PFSK-1 (cell line): ENCODE measurements around the gene UBE2QL1.

Experiments used
- FOXP2 ChIP-seq: optimal IDR thresholded peaks from 2 replicates; pipeline ENCODE3; 2011; ENCODE audit warnings: borderline replicate concordance, control low read depth, inconsistent platforms; ENCODE audit not compliant: insufficient read depth; ENCODE audit errors: extremely low read length, extremely low read depth
- POLR2AphosphoS5 ChIP-seq: IDR thresholded peaks from 2 replicates; pipeline ENCODE4 v1.6.1; 2012; ENCODE audit warnings: low read depth, mild to moderate bottlenecking, control low read depth, low read length, moderate library complexity
- REST ChIP-seq, 2 experiments: IDR thresholded peaks; 2 replicates each; pipeline versions ENCODE4 v1.6.1 to v1.8.0; 2011 to 2012; ENCODE audit warnings: low read depth in 2 of 2, low read length in 2 of 2, control low read depth in 1 of 2, inconsistent platforms in 1 of 2, mild to moderate bottlenecking in 1 of 2, moderate library complexity in 1 of 2; ENCODE audit not compliant: insufficient read depth in 1 of 2
- SIN3A ChIP-seq: IDR thresholded peaks from 2 replicates; pipeline ENCODE4 v1.6.1; 2012; ENCODE audit warnings: mild to moderate bottlenecking, low read length, moderate library complexity, borderline replicate concordance; ENCODE audit not compliant: insufficient read depth
- TAF1 ChIP-seq: IDR thresholded peaks from 2 replicates; pipeline ENCODE4 v1.6.1; 2012; ENCODE audit warnings: low read length, control low read depth, borderline replicate concordance; ENCODE audit not compliant: insufficient read depth

The UBE2QL1 gene

GRCh38 chr5:6468870-6469269, 20.2 kb downstream of the UBE2QL1 start:
- no peak for TF ChIP-seq REST (IDR thresholded peaks at IDR 0.05; ENCODE audit: insufficient read depth in 1 of 2, low read depth in 2 of 2, low read length in 2 of 2)
- no peak for TF ChIP-seq FOXP2
- no peak for TF ChIP-seq POLR2AphosphoS5
- TF ChIP-seq TAF1: no peak
- TF ChIP-seq SIN3A: no peak

GRCh38 chr5:6469836-6470235, 21.2 kb downstream of the UBE2QL1 start:
- no peak for TF ChIP-seq POLR2AphosphoS5
- TF ChIP-seq SIN3A: no peak
- TF ChIP-seq TAF1: no peak
- TF ChIP-seq FOXP2: no peak
- TF ChIP-seq REST (IDR thresholded peaks at IDR 0.05; ENCODE audit: insufficient read depth in 1 of 2, low read depth in 2 of 2, low read length in 2 of 2): no peak

GRCh38 chr5:6470672-6471071, 22.0 kb downstream of the UBE2QL1 start:
- TF ChIP-seq FOXP2: no peak
- TF ChIP-seq TAF1: no peak
- TF ChIP-seq POLR2AphosphoS5: no peak
- no peak for TF ChIP-seq REST (IDR thresholded peaks at IDR 0.05; ENCODE audit: insufficient read depth in 1 of 2, low read depth in 2 of 2, low read length in 2 of 2)
- TF ChIP-seq SIN3A: no peak

GRCh38 chr5:6471252-6471651, 22.6 kb downstream of the UBE2QL1 start:
- no peak for TF ChIP-seq POLR2AphosphoS5
- TF ChIP-seq TAF1: no peak
- TF ChIP-seq SIN3A: no peak
- no peak for TF ChIP-seq REST (IDR thresholded peaks at IDR 0.05; ENCODE audit: insufficient read depth in 1 of 2, low read depth in 2 of 2, low read length in 2 of 2)
- TF ChIP-seq FOXP2: no peak

GRCh38 chr5:6472792-6473191, 24.1 kb downstream of the UBE2QL1 start:
- no peak for TF ChIP-seq SIN3A
- no peak for TF ChIP-seq TAF1
- TF ChIP-seq REST (IDR thresholded peaks at IDR 0.05; ENCODE audit: insufficient read depth in 1 of 2, low read depth in 2 of 2, low read length in 2 of 2): no peak
- no peak for TF ChIP-seq POLR2AphosphoS5
- TF ChIP-seq FOXP2: no peak
